ENCODE measurements around the gene PCDHGB5. TPM values are rescaled to one million over a fixed set of nuclear protein-coding genes. Genes with fewer than 3 reads are reported as not detected.
"Not testable (repeated sequence)": the region's sequence is repeated elsewhere in the genome, so short reads cannot be mapped to it uniquely, and the experiment has no call there.

The PCDHGB5 gene
- total RNA-seq, 1 donor from 2014 or later = 15.0 TPM

DNA sequence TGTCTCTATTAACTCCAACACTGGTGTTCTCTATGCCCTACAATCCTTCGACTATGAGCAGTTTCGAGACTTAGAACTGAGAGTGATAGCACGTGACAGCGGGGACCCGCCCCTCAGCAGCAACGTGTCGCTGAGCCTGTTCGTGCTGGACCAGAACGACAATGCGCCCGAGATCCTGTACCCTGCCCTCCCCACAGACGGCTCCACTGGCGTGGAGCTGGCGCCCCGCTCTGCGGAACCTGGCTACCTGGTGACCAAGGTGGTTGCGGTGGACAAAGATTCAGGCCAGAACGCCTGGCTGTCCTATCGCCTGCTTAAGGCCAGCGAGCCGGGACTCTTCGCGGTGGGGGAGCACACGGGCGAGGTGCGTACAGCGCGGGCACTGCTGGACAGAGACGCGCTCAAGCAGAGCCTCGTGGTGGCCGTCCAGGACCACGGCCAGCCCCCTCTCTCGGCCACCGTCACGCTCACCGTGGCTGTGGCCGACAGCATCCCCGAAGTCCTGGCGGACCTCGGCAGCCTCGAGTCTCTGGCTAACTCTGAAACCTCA is 25.1 kb downstream of the PCDHGB5 start:
- H3K27ac ChIP-seq = no peak overlapping the region
- peaks cover 0 to 15% of the 10 kb centered on the region in 2 donors for H3K36me3 ChIP-seq
- peaks cover 98% of the 10 kb centered on the region for H3K9me3 ChIP-seq
- intact Hi-C loops (cut with DNase I) = no loop called here
- no peak overlapping the region for H3K4me3 ChIP-seq
- TF ChIP-seq POLR2AphosphoS5 (IDR thresholded peaks at IDR 0.05; ENCODE audit: insufficient read depth in 1 of 2, low read depth in 1 of 2) = no peak
- no peaks in the 10 kb centered on the region for H3K4me1 ChIP-seq
- no peak for DNase-seq (ENCODE audit: extremely low spot score in 2 of 2)
- no peaks in the 10 kb centered on the region for H3K27me3 ChIP-seq

DNA sequence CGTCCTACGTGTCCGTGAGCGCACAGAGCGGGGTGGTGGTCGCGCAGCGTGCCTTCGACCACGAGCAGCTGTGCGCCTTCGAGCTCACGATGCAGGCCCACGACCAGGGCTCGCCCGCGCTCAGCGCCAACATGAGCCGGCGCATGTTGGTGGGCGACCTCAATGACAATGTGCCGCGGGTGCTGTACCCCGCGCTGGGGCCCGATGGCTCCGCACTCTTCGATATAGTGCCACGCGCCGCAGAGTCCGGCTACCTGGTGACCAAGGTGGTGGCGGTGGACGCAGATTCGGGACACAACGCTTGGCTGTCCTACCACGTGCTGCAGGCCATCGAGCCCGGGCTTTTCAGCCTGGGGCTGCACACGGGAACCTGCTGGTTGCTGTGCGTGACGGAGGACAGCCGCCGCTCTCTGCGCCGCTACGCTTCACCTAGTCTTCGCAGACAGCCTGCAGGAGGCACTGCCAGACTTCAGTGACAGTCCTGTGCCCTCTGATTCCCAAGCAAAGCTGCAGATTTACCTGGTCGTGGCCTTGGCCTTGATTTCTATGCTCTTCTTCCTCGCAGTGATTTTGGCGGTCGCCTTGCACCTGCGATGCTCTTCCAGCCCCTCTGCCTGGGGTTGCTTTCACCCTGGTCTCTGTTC is 30.2 kb downstream of the PCDHGB5 start:
- no peak for DNase-seq (ENCODE audit: extremely low spot score in 2 of 2)
- Histone ChIP-seq H3K9me3 (peaks cover 92% of the 10 kb centered on the region), H3K4me1 (no peaks in the 10 kb centered on the region), H3K27ac (no peak overlapping the region), H3K36me3 (peaks cover 0 to 16% of the 10 kb centered on the region in 2 donors), H3K27me3 (no peaks in the 10 kb centered on the region), H3K4me3 (no peak overlapping the region)
- intact Hi-C loops (cut with DNase I) = no loop called here
- TF ChIP-seq, protein P1, sequence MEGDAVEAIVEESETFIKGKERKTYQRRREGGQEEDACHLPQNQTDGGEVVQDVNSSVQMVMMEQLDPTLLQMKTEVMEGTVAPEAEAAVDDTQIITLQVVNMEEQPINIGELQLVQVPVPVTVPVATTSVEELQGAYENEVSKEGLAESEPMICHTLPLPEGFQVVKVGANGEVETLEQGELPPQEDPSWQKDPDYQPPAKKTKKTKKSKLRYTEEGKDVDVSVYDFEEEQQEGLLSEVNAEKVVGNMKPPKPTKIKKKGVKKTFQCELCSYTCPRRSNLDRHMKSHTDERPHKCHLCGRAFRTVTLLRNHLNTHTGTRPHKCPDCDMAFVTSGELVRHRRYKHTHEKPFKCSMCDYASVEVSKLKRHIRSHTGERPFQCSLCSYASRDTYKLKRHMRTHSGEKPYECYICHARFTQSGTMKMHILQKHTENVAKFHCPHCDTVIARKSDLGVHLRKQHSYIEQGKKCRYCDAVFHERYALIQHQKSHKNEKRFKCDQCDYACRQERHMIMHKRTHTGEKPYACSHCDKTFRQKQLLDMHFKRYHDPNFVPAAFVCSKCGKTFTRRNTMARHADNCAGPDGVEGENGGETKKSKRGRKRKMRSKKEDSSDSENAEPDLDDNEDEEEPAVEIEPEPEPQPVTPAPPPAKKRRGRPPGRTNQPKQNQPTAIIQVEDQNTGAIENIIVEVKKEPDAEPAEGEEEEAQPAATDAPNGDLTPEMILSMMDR (IDR thresholded peaks at IDR 0.05) = no peak
- TF ChIP-seq POLR2AphosphoS5 (IDR thresholded peaks at IDR 0.05; ENCODE audit: insufficient read depth in 1 of 2, low read depth in 1 of 2) = no peak

DNA sequence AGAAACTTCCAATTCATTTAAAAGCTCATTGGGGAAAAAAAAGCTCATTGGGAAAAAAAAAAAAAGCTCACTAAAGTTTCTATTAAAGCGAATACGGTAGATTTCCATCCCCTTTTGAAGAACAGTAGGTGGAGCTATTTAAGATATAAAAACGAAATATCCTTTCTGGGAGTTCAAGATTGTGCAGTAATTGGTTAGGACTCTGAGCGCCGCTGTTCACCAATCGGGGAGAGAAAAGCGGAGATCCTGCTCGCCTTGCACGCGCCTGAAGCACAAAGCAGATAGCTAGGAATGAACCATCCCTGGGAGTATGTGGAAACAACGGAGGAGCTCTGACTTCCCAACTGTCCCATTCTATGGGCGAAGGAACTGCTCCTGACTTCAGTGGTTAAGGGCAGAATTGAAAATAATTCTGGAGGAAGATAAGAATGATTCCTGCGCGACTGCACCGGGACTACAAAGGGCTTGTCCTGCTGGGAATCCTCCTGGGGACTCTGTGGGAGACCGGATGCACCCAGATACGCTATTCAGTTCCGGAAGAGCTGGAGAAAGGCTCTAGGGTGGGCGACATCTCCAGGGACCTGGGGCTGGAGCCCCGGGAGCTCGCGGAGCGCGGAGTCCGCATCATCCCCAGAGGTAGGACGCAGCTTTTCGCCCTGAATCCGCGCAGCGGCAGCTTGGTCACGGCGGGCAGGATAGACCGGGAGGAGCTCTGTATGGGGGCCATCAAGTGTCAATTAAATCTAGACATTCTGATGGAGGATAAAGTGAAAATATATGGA is 32.8 kb downstream of the PCDHGB5 start, which contains the start of gene PCDHGA12:
PCDHGA12 (plus strand) TSS at position 176 of the 782 bp plus-strand sequence; CDS start at position 429, 253 bp downstream.
- TF ChIP-seq, protein P1 (IDR thresholded peaks at IDR 0.05) = peak in 2 of 3 experiments; percentile 6 to 20
- TF ChIP-seq POLR2A (IDR thresholded peaks at IDR 0.05) (no peak), POLR2AphosphoS5 (IDR thresholded peaks at IDR 0.05; ENCODE audit: insufficient read depth in 1 of 2, low read depth in 1 of 2) (no peak)
- H3K27ac ChIP-seq = no peak within 1 kb of the TSS
- peaks cover 0 to 22% of the 10 kb centered on the region in 2 donors for H3K36me3 ChIP-seq
- DNase-seq (ENCODE audit: extremely low spot score in 2 of 2) = no peak
- intact Hi-C loops (cut with DNase I) = no loop called here
- peak within 1 kb of the TSS; percentile 20 to 24 for H3K4me3 ChIP-seq
- no peaks in the 10 kb centered on the region for H3K27me3 ChIP-seq
- H3K9me3 ChIP-seq = peaks cover 83% of the 10 kb centered on the region
- no peaks in the 10 kb centered on the region for H3K4me1 ChIP-seq

DNA sequence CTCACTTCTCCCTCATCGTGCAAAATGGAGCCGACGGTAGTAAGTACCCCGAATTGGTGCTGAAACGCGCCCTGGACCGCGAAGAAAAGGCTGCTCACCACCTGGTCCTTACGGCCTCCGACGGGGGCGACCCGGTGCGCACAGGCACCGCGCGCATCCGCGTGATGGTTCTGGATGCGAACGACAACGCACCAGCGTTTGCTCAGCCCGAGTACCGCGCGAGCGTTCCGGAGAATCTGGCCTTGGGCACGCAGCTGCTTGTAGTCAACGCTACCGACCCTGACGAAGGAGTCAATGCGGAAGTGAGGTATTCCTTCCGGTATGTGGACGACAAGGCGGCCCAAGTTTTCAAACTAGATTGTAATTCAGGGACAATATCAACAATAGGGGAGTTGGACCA is 33.5 kb downstream of the PCDHGB5 start:
- H3K27me3 ChIP-seq = no peaks in the 10 kb centered on the region
- H3K4me1 ChIP-seq = no peaks in the 10 kb centered on the region
- H3K4me3 ChIP-seq = peak overlapping the region; percentile 20 to 24
- H3K36me3 ChIP-seq = peaks cover 0 to 22% of the 10 kb centered on the region in 2 donors
- TF ChIP-seq POLR2AphosphoS5 (IDR thresholded peaks at IDR 0.05; ENCODE audit: insufficient read depth in 1 of 2, low read depth in 1 of 2) (no peak), POLR2A (IDR thresholded peaks at IDR 0.05) (no peak)
- TF ChIP-seq, protein P1 (IDR thresholded peaks at IDR 0.05) = no peak
- peaks cover 83% of the 10 kb centered on the region for H3K9me3 ChIP-seq
- intact Hi-C loops (cut with DNase I) = no loop called here
- no peak for DNase-seq (ENCODE audit: extremely low spot score in 2 of 2)
- no peak overlapping the region for H3K27ac ChIP-seq

DNA sequence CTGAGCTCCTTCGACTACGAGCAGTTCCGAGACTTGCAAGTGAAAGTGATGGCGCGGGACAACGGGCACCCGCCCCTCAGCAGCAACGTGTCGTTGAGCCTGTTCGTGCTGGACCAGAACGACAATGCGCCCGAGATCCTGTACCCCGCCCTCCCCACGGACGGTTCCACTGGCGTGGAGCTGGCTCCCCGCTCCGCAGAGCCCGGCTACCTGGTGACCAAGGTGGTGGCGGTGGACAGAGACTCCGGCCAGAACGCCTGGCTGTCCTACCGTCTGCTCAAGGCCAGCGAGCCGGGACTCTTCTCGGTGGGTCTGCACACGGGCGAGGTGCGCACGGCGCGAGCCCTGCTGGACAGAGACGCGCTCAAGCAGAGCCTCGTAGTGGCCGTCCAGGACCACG is 34.6 kb downstream of the PCDHGB5 start:
- H3K4me1 ChIP-seq; DNase-seq (ENCODE audit: extremely low spot score in 2 of 2); H3K27ac ChIP-seq; H3K27me3 ChIP-seq; intact Hi-C loops (cut with DNase I); H3K4me3 ChIP-seq: not testable (repeated sequence)
- peaks cover 0 to 17% of the 10 kb centered on the region in 2 donors for H3K36me3 ChIP-seq
- H3K9me3 ChIP-seq = peaks cover 74% of the 10 kb centered on the region

DNA sequence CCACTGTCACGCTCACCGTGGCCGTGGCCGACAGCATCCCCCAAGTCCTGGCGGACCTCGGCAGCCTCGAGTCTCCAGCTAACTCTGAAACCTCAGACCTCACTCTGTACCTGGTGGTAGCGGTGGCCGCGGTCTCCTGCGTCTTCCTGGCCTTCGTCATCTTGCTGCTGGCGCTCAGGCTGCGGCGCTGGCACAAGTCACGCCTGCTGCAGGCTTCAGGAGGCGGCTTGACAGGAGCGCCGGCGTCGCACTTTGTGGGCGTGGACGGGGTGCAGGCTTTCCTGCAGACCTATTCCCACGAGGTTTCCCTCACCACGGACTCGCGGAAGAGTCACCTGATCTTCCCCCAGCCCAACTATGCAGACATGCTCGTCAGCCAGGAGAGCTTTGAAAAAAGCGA is 35.0 kb downstream of the PCDHGB5 start:
- DNase-seq (ENCODE audit: extremely low spot score in 2 of 2); H3K4me3 ChIP-seq; H3K4me1 ChIP-seq; H3K27me3 ChIP-seq; H3K27ac ChIP-seq; intact Hi-C loops (cut with DNase I): not testable (repeated sequence)
- peaks cover 0 to 17% of the 10 kb centered on the region in 2 donors for H3K36me3 ChIP-seq
- peaks cover 69% of the 10 kb centered on the region for H3K9me3 ChIP-seq
